Measurements from ENCODE around the gene UBE2O.

DNA sequence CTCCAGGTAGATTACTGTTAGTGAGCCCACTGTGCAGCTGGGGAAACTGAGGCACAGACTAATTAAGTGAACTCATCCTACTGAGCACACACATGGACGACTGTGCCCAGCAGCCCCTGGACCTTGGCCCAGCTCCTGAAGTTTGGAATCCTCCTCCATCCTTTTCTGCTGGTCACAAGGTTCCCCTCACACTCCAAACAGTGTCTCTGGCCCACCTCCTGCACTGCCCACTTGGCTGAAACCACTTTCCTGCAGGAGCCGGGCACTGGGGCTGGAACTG lies 44.7 kb upstream of the UBE2O start:
- TF ChIP-seq, protein P1, sequence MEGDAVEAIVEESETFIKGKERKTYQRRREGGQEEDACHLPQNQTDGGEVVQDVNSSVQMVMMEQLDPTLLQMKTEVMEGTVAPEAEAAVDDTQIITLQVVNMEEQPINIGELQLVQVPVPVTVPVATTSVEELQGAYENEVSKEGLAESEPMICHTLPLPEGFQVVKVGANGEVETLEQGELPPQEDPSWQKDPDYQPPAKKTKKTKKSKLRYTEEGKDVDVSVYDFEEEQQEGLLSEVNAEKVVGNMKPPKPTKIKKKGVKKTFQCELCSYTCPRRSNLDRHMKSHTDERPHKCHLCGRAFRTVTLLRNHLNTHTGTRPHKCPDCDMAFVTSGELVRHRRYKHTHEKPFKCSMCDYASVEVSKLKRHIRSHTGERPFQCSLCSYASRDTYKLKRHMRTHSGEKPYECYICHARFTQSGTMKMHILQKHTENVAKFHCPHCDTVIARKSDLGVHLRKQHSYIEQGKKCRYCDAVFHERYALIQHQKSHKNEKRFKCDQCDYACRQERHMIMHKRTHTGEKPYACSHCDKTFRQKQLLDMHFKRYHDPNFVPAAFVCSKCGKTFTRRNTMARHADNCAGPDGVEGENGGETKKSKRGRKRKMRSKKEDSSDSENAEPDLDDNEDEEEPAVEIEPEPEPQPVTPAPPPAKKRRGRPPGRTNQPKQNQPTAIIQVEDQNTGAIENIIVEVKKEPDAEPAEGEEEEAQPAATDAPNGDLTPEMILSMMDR (IDR thresholded peaks at IDR 0.05), result no peak
- TF ChIP-seq POLR2A (IDR thresholded peaks at IDR 0.05), result no peak

Measured in Peyer's patch (tissue), 4 donors.